CD4-positive, CD25-positive, alpha-beta regulatory T cell (primary cell): ENCODE measurements around the gene ABO. TPM values are rescaled to one million over a fixed set of nuclear protein-coding genes. Genes with fewer than 3 reads are reported as not detected.

Experiments
- ATAC-seq, 2 donors: fragments of 150-1000 bp; cut with Tn5 transposase; one replicate each; pipeline ENCODE4 v1.10.0; 2021; ENCODE audit warnings: low read depth in 2 of 2, moderate number of reproducible peaks in 2 of 2, moderate library complexity in 1 of 2
- DNase-seq, 3 donors: peaks; one replicate each; pipeline versions ENCODE4 v3.0.0 to v3.0.0-alpha.2; 2012 to 2022; ENCODE audit warnings: mixed read lengths in 1 of 3
- H3K27ac ChIP-seq: one replicate; pipeline ENCODE4 v1.7.0; 2013; ENCODE audit warnings: mild to moderate bottlenecking, low read length; ENCODE audit not compliant: insufficient read depth, poor library complexity, severe bottlenecking
- H3K27me3 ChIP-seq: one replicate; pipeline ENCODE4 v1.7.0; 2013; ENCODE audit warnings: low read length; ENCODE audit not compliant: control insufficient read depth, insufficient read depth
- H3K36me3 ChIP-seq: one replicate; pipeline ENCODE4 v1.7.0; 2013; ENCODE audit warnings: mild to moderate bottlenecking, low read length, moderate library complexity; ENCODE audit not compliant: control insufficient read depth, insufficient read depth
- H3K4me1 ChIP-seq: 2 replicates; pipeline ENCODE4 v1.7.0; 2013; ENCODE audit warnings: mild to moderate bottlenecking, low read length; ENCODE audit not compliant: insufficient read depth, control insufficient read depth, poor library complexity, severe bottlenecking
- H3K4me3 ChIP-seq: one replicate; pipeline ENCODE4 v1.7.0; 2013; ENCODE audit warnings: low read depth, mild to moderate bottlenecking, low read length, moderate library complexity
- H3K9me3 ChIP-seq, 2 experiments: 1 replicate in 1 of 2; 2 replicates in 1 of 2; pipeline ENCODE4 v1.7.0; 2013; ENCODE audit warnings: low read length in 2 of 2, mild to moderate bottlenecking in 1 of 2, moderate library complexity in 1 of 2; ENCODE audit not compliant: control insufficient read depth in 2 of 2
- H3K27ac Mint-ChIP-seq, 3 donors: one replicate each; pipeline ENCODE4 v1.8.0; 2020 to 2022; ENCODE audit warnings: mild to moderate bottlenecking in 3 of 3, mixed read lengths in 3 of 3, moderate library complexity in 2 of 3
- H3K27me3 Mint-ChIP-seq: one replicate; pipeline ENCODE4 v1.8.0; 2022; ENCODE audit warnings: mild to moderate bottlenecking, mixed read lengths
- H3K36me3 Mint-ChIP-seq: one replicate; pipeline ENCODE4 v1.8.0; 2020; ENCODE audit warnings: mixed read lengths
- H3K4me1 Mint-ChIP-seq, 4 donors: one replicate each; pipeline ENCODE4 v1.8.0; 2020 to 2022; ENCODE audit warnings: mixed read lengths in 4 of 4, mild to moderate bottlenecking in 1 of 4
- H3K4me3 Mint-ChIP-seq, 4 donors: one replicate each; pipeline ENCODE4 v1.8.0; 2020 to 2022; ENCODE audit warnings: mild to moderate bottlenecking in 4 of 4, mixed read lengths in 4 of 4, moderate library complexity in 3 of 4
- H3K9me3 Mint-ChIP-seq, 7 donors: one replicate each; pipeline ENCODE4 v1.8.0; 2020 to 2022; ENCODE audit warnings: mixed read lengths in 7 of 7, mild to moderate bottlenecking in 3 of 7, moderate library complexity in 2 of 7
- polyA plus RNA-seq, 4 donors: library from polyadenylated mRNA; unstranded; fragments of 300-500 nt; fragmentation: Illumina TruSeq; gene quantifications; one replicate each; pipeline ENCODE4 v1.2.3, GENCODE V29; 2021
- total RNA-seq: library from RNA; stranded (reverse); gene quantifications from one replicate; pipeline ENCODE4 v1.2.3, GENCODE V29; 2022

ABO gene
- total and polyA plus RNA-seq, 5 donors from 2014 or later, result 0.62 TPM; not detected in 4

DNA sequence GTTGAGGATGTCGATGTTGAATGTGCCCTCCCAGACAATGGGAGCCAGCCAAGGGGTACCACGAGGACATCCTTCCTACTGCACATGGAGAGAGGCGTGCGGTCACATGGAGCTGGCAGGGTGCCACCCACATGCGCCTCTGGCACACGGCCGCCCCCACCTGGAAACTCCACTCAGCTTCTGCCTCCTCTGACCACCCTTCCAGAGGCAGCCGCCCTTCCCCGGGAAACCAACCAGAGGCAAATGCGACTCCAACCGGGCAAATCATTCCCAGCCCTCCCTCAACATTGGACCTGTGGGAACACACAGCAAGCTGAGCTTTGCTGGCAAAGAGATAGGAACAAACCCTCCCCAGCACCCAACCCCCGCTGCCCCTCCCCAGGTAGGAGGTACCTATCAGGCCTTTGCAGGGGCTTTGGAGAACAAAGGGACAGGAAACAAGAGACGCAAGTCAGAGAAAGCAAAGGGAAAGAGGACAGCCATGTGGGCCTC lies 17.5 kb downstream of the ABO start:
- no peak overlapping the region for H3K4me3 ChIP-seq
- no peaks in the 10 kb centered on the region for H3K4me1 ChIP-seq
- H3K27ac ChIP-seq, result no peak overlapping the region
- Mint-ChIP-seq H3K9me3 (no peaks in the 10 kb centered on the region), H3K27ac (no peak overlapping the region), H3K27me3 (peaks cover 11% of the 10 kb centered on the region), H3K36me3 (no peaks in the 10 kb centered on the region), H3K4me3 (no peak overlapping the region), H3K4me1 (no peaks in the 10 kb centered on the region)
- DNase-seq, result no peak
- no peak for ATAC-seq
- H3K9me3 ChIP-seq, result no peaks in the 10 kb centered on the region
- no peaks in the 10 kb centered on the region for H3K36me3 ChIP-seq
- no peaks in the 10 kb centered on the region for H3K27me3 ChIP-seq

GRCh38 chr9:133256686-133257091 lies 18.3 kb downstream of the ABO start:
- Mint-ChIP-seq H3K9me3 (no peaks in the 10 kb centered on the region), H3K27me3 (peaks cover 11% of the 10 kb centered on the region), H3K27ac (no peak overlapping the region), H3K4me3 (no peak overlapping the region), H3K4me1 (no peaks in the 10 kb centered on the region), H3K36me3 (no peaks in the 10 kb centered on the region)
- Histone ChIP-seq H3K36me3 (no peaks in the 10 kb centered on the region), H3K27me3 (no peaks in the 10 kb centered on the region), H3K4me3 (no peak overlapping the region), H3K9me3 (no peaks in the 10 kb centered on the region), H3K4me1 (no peaks in the 10 kb centered on the region), H3K27ac (no peak overlapping the region)
- DNase-seq (no peak), ATAC-seq (no peak)

DNA sequence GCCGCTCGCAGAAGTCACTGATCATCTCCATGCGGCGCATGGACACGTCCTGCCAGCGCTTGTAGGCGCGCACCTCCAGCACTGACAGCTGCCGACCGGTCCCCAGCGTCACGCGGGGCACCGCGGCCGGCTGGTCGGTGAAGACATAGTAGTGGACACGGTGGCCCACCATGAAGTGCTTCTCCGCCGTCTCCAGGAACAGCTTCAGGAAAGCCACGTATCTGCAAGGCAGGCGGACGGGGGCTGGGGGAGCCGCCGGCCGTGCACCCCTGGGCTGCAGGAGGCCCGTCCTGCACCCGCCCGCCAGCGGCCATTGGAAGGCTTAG lies 18.9 kb downstream of the ABO start:
- ATAC-seq (no peak), DNase-seq (no peak)
- H3K27ac Mint-ChIP-seq, result no peak overlapping the region
- peaks cover 11% of the 10 kb centered on the region for H3K27me3 Mint-ChIP-seq
- H3K9me3 ChIP-seq, result no peaks in the 10 kb centered on the region
- no peak overlapping the region for H3K27ac ChIP-seq
- H3K27me3 ChIP-seq, result no peaks in the 10 kb centered on the region
- H3K36me3 ChIP-seq, result no peaks in the 10 kb centered on the region
- H3K36me3 Mint-ChIP-seq, result no peaks in the 10 kb centered on the region
- H3K9me3 Mint-ChIP-seq, result no peaks in the 10 kb centered on the region
- H3K4me1 ChIP-seq, result no peaks in the 10 kb centered on the region
- no peak overlapping the region for H3K4me3 ChIP-seq
- H3K4me3 Mint-ChIP-seq, result no peak overlapping the region
- no peaks in the 10 kb centered on the region for H3K4me1 Mint-ChIP-seq

- H3K36me3 Mint-ChIP-seq, result no peaks in the 10 kb centered on the region
- no peaks in the 10 kb centered on the region for H3K9me3 Mint-ChIP-seq
- no peaks in the 10 kb centered on the region for H3K36me3 ChIP-seq
- no peak for DNase-seq
- no peaks in the 10 kb centered on the region for H3K4me1 ChIP-seq
- no peaks in the 10 kb centered on the region for H3K27me3 ChIP-seq
- ATAC-seq, result no peak
- no peak overlapping the region for H3K4me3 Mint-ChIP-seq
- H3K27me3 Mint-ChIP-seq, result peaks cover 11% of the 10 kb centered on the region
- no peak overlapping the region for H3K27ac Mint-ChIP-seq
- H3K4me1 Mint-ChIP-seq, result no peaks in the 10 kb centered on the region
- no peaks in the 10 kb centered on the region for H3K9me3 ChIP-seq
- H3K4me3 ChIP-seq, result no peak overlapping the region
- no peak overlapping the region for H3K27ac ChIP-seq
These were observed 19.4 kb downstream of the ABO start for GRCh38 chr9:133255371-133256135.

GRCh38 chr9:133254471-133254870 lies 20.5 kb downstream of the ABO start:
- Mint-ChIP-seq H3K4me1 (no peaks in the 10 kb centered on the region), H3K27ac (no peak overlapping the region), H3K36me3 (no peaks in the 10 kb centered on the region), H3K27me3 (peaks cover 15% of the 10 kb centered on the region), H3K4me3 (no peak overlapping the region), H3K9me3 (no peaks in the 10 kb centered on the region)
- H3K4me3 ChIP-seq, result no peak overlapping the region
- DNase-seq, result no peak
- no peak overlapping the region for H3K27ac ChIP-seq
- H3K9me3 ChIP-seq, result no peaks in the 10 kb centered on the region
- H3K27me3 ChIP-seq, result no peaks in the 10 kb centered on the region
- no peaks in the 10 kb centered on the region for H3K4me1 ChIP-seq
- ATAC-seq, result no peak
- H3K36me3 ChIP-seq, result no peaks in the 10 kb centered on the region

GRCh38 chr9:133253268-133253667 lies 21.7 kb downstream of the ABO start:
- Mint-ChIP-seq H3K4me3 (no peak overlapping the region), H3K9me3 (no peaks in the 10 kb centered on the region), H3K27ac (no peak overlapping the region), H3K4me1 (no peaks in the 10 kb centered on the region), H3K36me3 (no peaks in the 10 kb centered on the region), H3K27me3 (peaks cover 19% of the 10 kb centered on the region)
- ATAC-seq (no peak), DNase-seq (no peak)
- Histone ChIP-seq H3K27me3 (no peaks in the 10 kb centered on the region), H3K9me3 (no peaks in the 10 kb centered on the region), H3K36me3 (no peaks in the 10 kb centered on the region), H3K27ac (no peak overlapping the region), H3K4me3 (no peak overlapping the region), H3K4me1 (no peaks in the 10 kb centered on the region)

GRCh38 chr9:133252301-133253020 lies 22.5 kb downstream of the ABO start:
- H3K9me3 ChIP-seq, result no peaks in the 10 kb centered on the region
- Mint-ChIP-seq H3K4me1 (no peaks in the 10 kb centered on the region), H3K27ac (no peak overlapping the region), H3K27me3 (peaks cover 19% of the 10 kb centered on the region), H3K9me3 (no peaks in the 10 kb centered on the region), H3K4me3 (no peak overlapping the region), H3K36me3 (no peaks in the 10 kb centered on the region)
- H3K4me3 ChIP-seq, result no peak overlapping the region
- H3K4me1 ChIP-seq, result no peaks in the 10 kb centered on the region
- ATAC-seq (no peak), DNase-seq (no peak)
- no peaks in the 10 kb centered on the region for H3K36me3 ChIP-seq
- no peaks in the 10 kb centered on the region for H3K27me3 ChIP-seq
- no peak overlapping the region for H3K27ac ChIP-seq

DNA sequence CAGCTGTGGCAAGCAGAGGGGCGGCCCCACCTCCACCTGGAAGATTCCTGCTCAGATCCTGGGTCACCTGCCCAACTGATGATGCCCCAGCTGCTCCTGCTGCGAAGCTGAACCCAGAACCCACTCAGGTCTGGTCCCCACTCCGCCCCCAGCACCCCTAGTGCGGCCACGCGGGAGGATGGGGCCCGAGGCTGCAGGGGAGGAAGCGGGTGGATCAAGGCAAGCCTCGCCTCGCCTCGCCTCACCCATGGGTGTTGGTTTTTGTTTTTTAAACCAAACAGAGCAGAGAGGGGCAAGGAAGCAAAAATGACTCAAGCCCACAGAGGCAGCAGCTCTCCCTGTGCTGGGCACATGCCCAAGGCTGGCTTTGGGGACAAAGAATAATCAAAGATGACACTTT lies 23.2 kb downstream of the ABO start:
- Mint-ChIP-seq H3K27me3 (peaks cover 19% of the 10 kb centered on the region), H3K4me1 (no peaks in the 10 kb centered on the region), H3K4me3 (no peak overlapping the region), H3K27ac (no peak overlapping the region), H3K36me3 (no peaks in the 10 kb centered on the region), H3K9me3 (no peaks in the 10 kb centered on the region)
- Histone ChIP-seq H3K27me3 (no peaks in the 10 kb centered on the region), H3K36me3 (no peaks in the 10 kb centered on the region), H3K4me1 (no peaks in the 10 kb centered on the region), H3K9me3 (no peaks in the 10 kb centered on the region), H3K27ac (no peak overlapping the region), H3K4me3 (no peak overlapping the region)
- DNase-seq, result peak in 1 of 3 donors; percentile 12
- ATAC-seq, result no peak
